ENCODE measurements around the gene PAQR9.

GRCh38 chr3:142981108-142981507 lies 17.6 kb upstream of the PAQR9 start:
- TF ChIP-seq CTCF (IDR thresholded peaks at IDR 0.05) = no peak
- TF ChIP-seq POLR2A (IDR thresholded peaks at IDR 0.05) = no peak

All from uterus (tissue), 2 donors.